Ishikawa (cell line): Measurements from ENCODE around the gene PLA2G15.

Experiments
- CEBPB ChIP-seq: IDR thresholded peaks from 2 replicates; pipeline ENCODE4 v1.6.1; 2012
- EP300 ChIP-seq: IDR thresholded peaks from 2 replicates; pipeline ENCODE4 v1.6.1; 2012; ENCODE audit warnings: borderline replicate concordance
- FOXM1 ChIP-seq: IDR thresholded peaks from 2 replicates; pipeline ENCODE4 v1.6.1; 2012; ENCODE audit warnings: low read depth, borderline replicate concordance
- NFIC ChIP-seq: IDR thresholded peaks from 2 replicates; pipeline ENCODE4 v1.6.1; 2012
- RAD21 ChIP-seq: IDR thresholded peaks from 2 replicates; pipeline ENCODE4 v1.6.1; 2012; ENCODE audit warnings: low read depth
- TEAD4 ChIP-seq: IDR thresholded peaks from 2 replicates; pipeline ENCODE4 v1.6.1; 2012
- YY1 ChIP-seq: IDR thresholded peaks from 2 replicates; pipeline ENCODE4 v1.6.1; 2012; ENCODE audit warnings: low read depth
- TF ChIP-seq, protein P1 (sequence below): IDR thresholded peaks from 2 replicates; pipeline ENCODE4 v1.6.1; 2012
- TF ChIP-seq, protein P2 (sequence below): IDR thresholded peaks from 2 replicates; pipeline ENCODE4 v1.6.1; 2012; ENCODE audit warnings: low read depth, mild to moderate bottlenecking

- TF ChIP-seq FOXM1 (no peak), EP300 (no peak), NFIC (no peak), YY1 (peak; percentile 37; the same call in 1 of the 2 replicates), TEAD4 (no peak), RAD21 (no peak), CEBPB (no peak)
- TF ChIP-seq, protein P1, sequence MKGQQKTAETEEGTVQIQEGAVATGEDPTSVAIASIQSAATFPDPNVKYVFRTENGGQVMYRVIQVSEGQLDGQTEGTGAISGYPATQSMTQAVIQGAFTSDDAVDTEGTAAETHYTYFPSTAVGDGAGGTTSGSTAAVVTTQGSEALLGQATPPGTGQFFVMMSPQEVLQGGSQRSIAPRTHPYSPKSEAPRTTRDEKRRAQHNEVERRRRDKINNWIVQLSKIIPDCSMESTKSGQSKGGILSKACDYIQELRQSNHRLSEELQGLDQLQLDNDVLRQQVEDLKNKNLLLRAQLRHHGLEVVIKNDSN = no peak; the same call in 1 of the 2 replicates
- TF ChIP-seq, protein P2, sequence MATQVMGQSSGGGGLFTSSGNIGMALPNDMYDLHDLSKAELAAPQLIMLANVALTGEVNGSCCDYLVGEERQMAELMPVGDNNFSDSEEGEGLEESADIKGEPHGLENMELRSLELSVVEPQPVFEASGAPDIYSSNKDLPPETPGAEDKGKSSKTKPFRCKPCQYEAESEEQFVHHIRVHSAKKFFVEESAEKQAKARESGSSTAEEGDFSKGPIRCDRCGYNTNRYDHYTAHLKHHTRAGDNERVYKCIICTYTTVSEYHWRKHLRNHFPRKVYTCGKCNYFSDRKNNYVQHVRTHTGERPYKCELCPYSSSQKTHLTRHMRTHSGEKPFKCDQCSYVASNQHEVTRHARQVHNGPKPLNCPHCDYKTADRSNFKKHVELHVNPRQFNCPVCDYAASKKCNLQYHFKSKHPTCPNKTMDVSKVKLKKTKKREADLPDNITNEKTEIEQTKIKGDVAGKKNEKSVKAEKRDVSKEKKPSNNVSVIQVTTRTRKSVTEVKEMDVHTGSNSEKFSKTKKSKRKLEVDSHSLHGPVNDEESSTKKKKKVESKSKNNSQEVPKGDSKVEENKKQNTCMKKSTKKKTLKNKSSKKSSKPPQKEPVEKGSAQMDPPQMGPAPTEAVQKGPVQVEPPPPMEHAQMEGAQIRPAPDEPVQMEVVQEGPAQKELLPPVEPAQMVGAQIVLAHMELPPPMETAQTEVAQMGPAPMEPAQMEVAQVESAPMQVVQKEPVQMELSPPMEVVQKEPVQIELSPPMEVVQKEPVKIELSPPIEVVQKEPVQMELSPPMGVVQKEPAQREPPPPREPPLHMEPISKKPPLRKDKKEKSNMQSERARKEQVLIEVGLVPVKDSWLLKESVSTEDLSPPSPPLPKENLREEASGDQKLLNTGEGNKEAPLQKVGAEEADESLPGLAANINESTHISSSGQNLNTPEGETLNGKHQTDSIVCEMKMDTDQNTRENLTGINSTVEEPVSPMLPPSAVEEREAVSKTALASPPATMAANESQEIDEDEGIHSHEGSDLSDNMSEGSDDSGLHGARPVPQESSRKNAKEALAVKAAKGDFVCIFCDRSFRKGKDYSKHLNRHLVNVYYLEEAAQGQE = no peak
These were observed at the start of gene PLA2G15 for GRCh38 chr16:68244903-68245853.
